Esophagus muscularis mucosa (tissue), 4 donors: ENCODE data around the gene IL17F. TPM values are rescaled to one million over a fixed set of nuclear protein-coding genes. Genes with fewer than 3 reads are reported as not detected.

ENCODE experiments used
- DNase-seq: peaks from one replicate; pipeline ENCODE4 v3.0.0-alpha.2; 2017; ENCODE audit errors: extremely low spot score
- H3K27ac ChIP-seq, 4 donors: fragments of 200-600 bp; sonication (generic); replicated peaks in 1 of 4; 1 replicate in 3 of 4; 2 replicates in 1 of 4; pipeline ENCODE4 v1.5.1; 2016 to 2019; ENCODE audit warnings: mild to moderate bottlenecking in 1 of 4
- H3K27me3 ChIP-seq, 4 donors: fragments of 200-600 bp; sonication (generic); one replicate each; pipeline versions ENCODE4 v1.5.1 to v1.6.0; 2016 to 2019
- H3K36me3 ChIP-seq, 4 donors: fragments of 200-600 bp; sonication (generic); one replicate each; pipeline ENCODE4 v1.5.1; 2016 to 2019
- H3K4me1 ChIP-seq, 4 donors: fragments of 200-600 bp; sonication (generic); one replicate each; pipeline ENCODE4 v1.5.1; 2016 to 2019
- H3K4me3 ChIP-seq, 4 donors: fragments of 200-600 bp; sonication (generic); 1 replicate in 2 of 4; 2 replicates in 2 of 4; pipeline ENCODE4 v1.5.1; 2016 to 2019; ENCODE audit warnings: mild to moderate bottlenecking in 4 of 4, moderate library complexity in 1 of 4
- H3K9me3 ChIP-seq, 4 donors: fragments of 200-600 bp; sonication (generic); 1 replicate in 3 of 4; 2 replicates in 1 of 4; pipeline ENCODE4 v1.5.1; 2016 to 2019
- EP300 ChIP-seq: sonication (generic); formaldehyde crosslinking; IDR thresholded peaks from one replicate; pipeline ENCODE4 v1.6.1; 2017; ENCODE audit warnings: antibody characterized with exemption
- POLR2A ChIP-seq: fragments of 450-650 bp; IDR thresholded peaks from one replicate; pipeline ENCODE4 v1.6.1; 2017; ENCODE audit warnings: antibody characterized with exemption, moderate library complexity, mild to moderate bottlenecking, low read depth
- POLR2AphosphoS5 ChIP-seq, 2 donors: sonication (generic); formaldehyde crosslinking; IDR thresholded peaks; one replicate each; pipeline ENCODE4 v1.6.1; 2017; ENCODE audit warnings: antibody characterized with exemption in 2 of 2
- WGBS: methylation state at CpG from one replicate; pipeline ENCODE4 v1.1.5; 2018; 5-methylcytosine and 5-hydroxymethylcytosine counted together
- intact Hi-C: fragments of 100-400 bp; cut with DNase I; formaldehyde crosslinking; loops from one replicate; pipeline ENCODE4 v1.15.1; 2023
- total RNA-seq, 4 donors: library from RNA; depleted of rRNA; stranded (reverse); fragments of >200 nt; gene quantifications; one replicate each; pipeline versions ENCODE4 v1.1.0 to v1.2.1, GENCODE V29; 2016
- TF ChIP-seq, protein P1 (sequence below), 3 experiments: fragments of 200-600 bp in 2 of 3; fragments of 450-650 bp in 1 of 3; sonication (generic) in 2 of 3; IDR thresholded peaks; one replicate each; pipeline ENCODE4 v1.5.1; 2017 to 2019; ENCODE audit warnings: antibody characterized with exemption in 3 of 3, mild to moderate bottlenecking in 2 of 3, moderate library complexity in 1 of 3

Gene IL17F
- total RNA-seq, 4 donors from 2014 or later: not detected

DNA sequence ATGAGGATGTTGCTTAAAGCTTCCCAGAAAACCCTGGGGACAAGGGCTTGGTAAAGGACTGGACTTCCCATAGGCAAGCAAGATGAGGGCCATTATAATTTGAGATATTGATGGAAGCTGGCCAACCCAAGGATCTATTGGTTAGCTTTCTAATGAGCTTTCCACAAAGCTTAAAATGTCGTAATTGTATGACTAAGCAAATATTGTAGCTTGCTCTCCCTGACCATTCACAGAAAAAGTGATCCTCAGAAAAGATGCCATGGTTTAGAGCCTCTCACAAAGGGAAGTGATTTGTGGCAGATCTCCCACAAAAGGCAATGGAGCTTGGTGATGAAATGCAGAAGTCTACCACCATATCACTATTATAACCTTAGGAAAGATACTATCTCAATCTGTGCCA, 13.6 kb downstream of the IL17F start:
- Histone ChIP-seq H3K36me3 (no peaks in the 10 kb centered on the region), H3K27me3 (no peaks in the 10 kb centered on the region), H3K27ac (no peak overlapping the region), H3K4me1 (peaks cover 0 to 6% (median 3%) of the 10 kb centered on the region in 4 donors), H3K4me3 (no peak overlapping the region), H3K9me3 (no peaks in the 10 kb centered on the region)
- 73% methylated on average over 1 of the region's 1 CpG for WGBS
- DNase-seq: no peak
- TF ChIP-seq, protein P1, sequence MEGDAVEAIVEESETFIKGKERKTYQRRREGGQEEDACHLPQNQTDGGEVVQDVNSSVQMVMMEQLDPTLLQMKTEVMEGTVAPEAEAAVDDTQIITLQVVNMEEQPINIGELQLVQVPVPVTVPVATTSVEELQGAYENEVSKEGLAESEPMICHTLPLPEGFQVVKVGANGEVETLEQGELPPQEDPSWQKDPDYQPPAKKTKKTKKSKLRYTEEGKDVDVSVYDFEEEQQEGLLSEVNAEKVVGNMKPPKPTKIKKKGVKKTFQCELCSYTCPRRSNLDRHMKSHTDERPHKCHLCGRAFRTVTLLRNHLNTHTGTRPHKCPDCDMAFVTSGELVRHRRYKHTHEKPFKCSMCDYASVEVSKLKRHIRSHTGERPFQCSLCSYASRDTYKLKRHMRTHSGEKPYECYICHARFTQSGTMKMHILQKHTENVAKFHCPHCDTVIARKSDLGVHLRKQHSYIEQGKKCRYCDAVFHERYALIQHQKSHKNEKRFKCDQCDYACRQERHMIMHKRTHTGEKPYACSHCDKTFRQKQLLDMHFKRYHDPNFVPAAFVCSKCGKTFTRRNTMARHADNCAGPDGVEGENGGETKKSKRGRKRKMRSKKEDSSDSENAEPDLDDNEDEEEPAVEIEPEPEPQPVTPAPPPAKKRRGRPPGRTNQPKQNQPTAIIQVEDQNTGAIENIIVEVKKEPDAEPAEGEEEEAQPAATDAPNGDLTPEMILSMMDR (IDR thresholded peaks at IDR 0.05): no peak
- TF ChIP-seq EP300 (no peak), POLR2A (no peak), POLR2AphosphoS5 (IDR thresholded peaks at IDR 0.05) (no peak)
- intact Hi-C loops: no loop called here

DNA sequence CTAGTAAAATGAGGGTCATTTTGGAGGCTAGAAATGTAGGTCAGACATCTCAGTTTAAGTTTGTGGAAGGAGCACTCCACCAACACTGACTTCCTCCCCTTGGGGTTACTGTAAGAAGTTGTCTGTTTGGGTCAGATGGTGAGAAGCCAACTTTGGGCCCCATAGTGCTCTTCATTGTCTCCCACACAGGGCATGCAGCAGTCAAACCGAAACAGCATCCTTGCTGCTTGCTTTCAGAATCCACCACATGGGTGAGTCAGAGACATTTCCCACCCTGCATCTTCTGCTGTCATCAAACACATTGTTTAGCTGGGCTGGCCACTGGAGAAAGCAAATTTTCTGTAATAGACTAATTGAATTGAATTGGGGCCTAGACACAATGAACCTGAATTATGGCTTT, 16.8 kb downstream of the IL17F start:
- H3K4me1 ChIP-seq: no peaks in the 10 kb centered on the region
- H3K4me3 ChIP-seq: no peak overlapping the region
- H3K36me3 ChIP-seq: no peaks in the 10 kb centered on the region
- DNase-seq: no peak
- no peaks in the 10 kb centered on the region for H3K27me3 ChIP-seq
- WGBS: 75% methylated on average over 1 of the region's 1 CpG
- no peak for TF ChIP-seq POLR2AphosphoS5 (IDR thresholded peaks at IDR 0.05)
- TF ChIP-seq POLR2A: no peak
- TF ChIP-seq, protein P1 (IDR thresholded peaks at IDR 0.05): no peak
- no peak for TF ChIP-seq EP300
- intact Hi-C loops: no loop called here
- no peak overlapping the region for H3K27ac ChIP-seq
- no peaks in the 10 kb centered on the region for H3K9me3 ChIP-seq

DNA sequence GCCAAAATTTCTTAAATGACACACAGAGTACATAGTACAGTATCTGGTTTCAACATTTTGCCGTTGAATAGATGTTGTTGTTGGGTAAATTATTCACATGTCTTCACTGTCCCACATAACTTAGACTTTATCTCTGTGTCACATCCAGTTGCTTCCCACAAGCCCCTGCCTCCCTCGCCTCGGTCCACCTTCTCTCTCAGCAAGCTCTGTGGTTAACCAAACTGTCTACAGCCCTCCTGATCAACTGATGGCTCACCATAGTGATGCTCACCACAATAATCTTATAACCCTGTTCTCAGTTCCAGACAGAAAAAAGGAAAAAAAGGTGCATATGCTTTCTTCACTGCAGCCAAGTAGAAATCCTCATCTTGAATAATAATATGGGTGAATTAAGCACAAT, 23.0 kb downstream of the IL17F start:
- no peak for DNase-seq
- no peaks in the 10 kb centered on the region for H3K27me3 ChIP-seq
- intact Hi-C loops: no loop called here
- WGBS: 50% methylated on average over 3 of the region's 3 CpGs
- H3K4me1 ChIP-seq: no peaks in the 10 kb centered on the region
- H3K27ac ChIP-seq: no peak overlapping the region
- no peaks in the 10 kb centered on the region for H3K9me3 ChIP-seq
- TF ChIP-seq POLR2AphosphoS5 (IDR thresholded peaks at IDR 0.05) (no peak), EP300 (no peak), POLR2A (no peak)
- TF ChIP-seq, protein P1 (IDR thresholded peaks at IDR 0.05): no peak
- H3K36me3 ChIP-seq: no peaks in the 10 kb centered on the region
- no peak overlapping the region for H3K4me3 ChIP-seq

DNA sequence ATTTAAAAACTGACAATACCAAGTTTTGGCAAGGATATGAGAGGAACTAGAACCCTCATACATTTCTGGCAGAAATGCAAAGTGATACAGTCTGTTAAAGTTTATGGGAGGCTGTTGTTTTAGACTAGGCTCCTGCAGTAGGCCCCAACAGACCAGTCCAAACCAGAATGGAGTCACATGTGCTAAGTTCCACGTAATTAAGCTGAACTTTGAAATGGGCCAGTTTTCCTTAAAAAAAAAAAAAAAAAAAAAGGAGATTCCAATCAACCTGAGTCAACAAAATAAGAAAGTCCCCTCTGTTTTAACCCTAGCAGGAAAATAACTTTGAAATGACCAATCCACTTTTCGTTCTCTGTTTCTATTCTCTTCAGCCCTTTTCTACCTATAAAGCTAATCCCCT, 26.5 kb downstream of the IL17F start:
- TF ChIP-seq, protein P1 (IDR thresholded peaks at IDR 0.05): no peak
- no peak for TF ChIP-seq EP300
- TF ChIP-seq POLR2A: no peak
- no peak for TF ChIP-seq POLR2AphosphoS5 (IDR thresholded peaks at IDR 0.05)
- no peak overlapping the region for H3K27ac ChIP-seq
- no peaks in the 10 kb centered on the region for H3K27me3 ChIP-seq
- DNase-seq: no peak
- H3K4me3 ChIP-seq: no peak overlapping the region
- H3K9me3 ChIP-seq: no peaks in the 10 kb centered on the region
- peaks cover 0 to 4% (median 0%) of the 10 kb centered on the region in 4 donors for H3K4me1 ChIP-seq
- WGBS: 90% methylated on average over 2 of the region's 2 CpGs
- intact Hi-C loops: no loop called here
- no peaks in the 10 kb centered on the region for H3K36me3 ChIP-seq

DNA sequence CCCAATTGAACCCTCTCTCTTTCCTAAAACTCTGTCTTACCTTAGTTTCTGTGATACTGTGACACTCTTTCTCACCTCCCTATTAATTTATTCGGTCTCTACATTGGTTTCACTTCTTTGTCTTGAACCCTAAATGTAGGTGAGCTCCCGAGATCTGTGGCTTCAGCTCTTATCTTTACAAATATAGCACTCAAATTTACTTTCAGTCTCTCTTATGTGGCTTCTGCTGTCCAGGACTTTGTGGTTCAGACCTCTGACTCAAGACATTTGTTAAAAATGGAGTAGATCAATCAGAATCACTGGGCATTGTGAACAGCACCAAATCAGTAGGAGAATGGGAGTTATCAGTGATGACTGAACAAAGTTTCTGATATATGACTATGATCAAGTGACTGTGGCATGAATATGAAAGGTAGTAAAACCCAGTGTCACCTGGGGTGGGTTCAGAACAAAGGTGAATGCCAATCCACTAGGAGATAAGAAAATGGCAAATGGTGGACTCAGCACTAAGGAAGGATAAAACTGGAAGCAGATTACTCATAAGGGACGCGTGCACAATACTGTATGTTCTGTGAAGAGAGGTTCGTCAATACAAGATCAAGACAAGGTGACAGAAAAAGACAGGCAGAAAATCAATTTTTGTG, 27.2 kb downstream of the IL17F start:
- TF ChIP-seq POLR2A (no peak), POLR2AphosphoS5 (IDR thresholded peaks at IDR 0.05) (no peak), EP300 (no peak)
- TF ChIP-seq, protein P1 (IDR thresholded peaks at IDR 0.05): no peak
- intact Hi-C loops: no loop called here
- 97% methylated on average over 5 of the region's 5 CpGs for WGBS
- Histone ChIP-seq H3K27me3 (no peaks in the 10 kb centered on the region), H3K4me1 (peaks cover 0 to 4% (median 0%) of the 10 kb centered on the region in 4 donors), H3K4me3 (no peak overlapping the region), H3K36me3 (no peaks in the 10 kb centered on the region), H3K27ac (no peak overlapping the region), H3K9me3 (no peaks in the 10 kb centered on the region)
- no peak for DNase-seq
